HuH-7.5 (cell line): Measurements from ENCODE around the gene FIGNL2.
A peak's percentile ranks its signal among the peaks of the same experiment; 100 is the strongest.
"Not testable (repeated sequence)": the region's sequence is repeated elsewhere in the genome, so short reads cannot be mapped to it uniquely, and the experiment has no call there.

ENCODE experiments used
- DNase-seq: peaks from one replicate; pipeline ENCODE4 v3.0.0; 2011; ENCODE audit warnings: low spot score

Gene FIGNL2

DNA sequence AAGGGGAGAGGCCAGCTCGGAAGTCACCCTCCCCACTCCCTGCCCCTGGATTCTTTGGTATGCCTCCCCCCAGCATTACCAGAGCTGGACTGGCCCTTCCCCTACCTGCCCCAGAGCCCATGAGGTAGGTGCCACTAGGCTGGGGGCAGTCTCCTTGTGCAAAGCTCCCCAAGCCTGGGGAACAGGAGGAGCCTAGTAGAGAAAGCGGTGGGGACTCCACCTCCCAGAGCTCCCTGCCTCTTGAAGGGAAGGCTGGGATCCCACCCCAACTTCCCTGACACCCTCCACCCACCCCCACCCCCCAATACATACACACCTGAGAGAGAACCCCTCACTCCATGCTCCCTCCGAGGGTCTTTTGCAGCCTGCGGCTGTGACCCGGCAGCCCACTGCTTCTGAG is 30.4 kb downstream of the FIGNL2 start:
- no peak for DNase-seq

DNA sequence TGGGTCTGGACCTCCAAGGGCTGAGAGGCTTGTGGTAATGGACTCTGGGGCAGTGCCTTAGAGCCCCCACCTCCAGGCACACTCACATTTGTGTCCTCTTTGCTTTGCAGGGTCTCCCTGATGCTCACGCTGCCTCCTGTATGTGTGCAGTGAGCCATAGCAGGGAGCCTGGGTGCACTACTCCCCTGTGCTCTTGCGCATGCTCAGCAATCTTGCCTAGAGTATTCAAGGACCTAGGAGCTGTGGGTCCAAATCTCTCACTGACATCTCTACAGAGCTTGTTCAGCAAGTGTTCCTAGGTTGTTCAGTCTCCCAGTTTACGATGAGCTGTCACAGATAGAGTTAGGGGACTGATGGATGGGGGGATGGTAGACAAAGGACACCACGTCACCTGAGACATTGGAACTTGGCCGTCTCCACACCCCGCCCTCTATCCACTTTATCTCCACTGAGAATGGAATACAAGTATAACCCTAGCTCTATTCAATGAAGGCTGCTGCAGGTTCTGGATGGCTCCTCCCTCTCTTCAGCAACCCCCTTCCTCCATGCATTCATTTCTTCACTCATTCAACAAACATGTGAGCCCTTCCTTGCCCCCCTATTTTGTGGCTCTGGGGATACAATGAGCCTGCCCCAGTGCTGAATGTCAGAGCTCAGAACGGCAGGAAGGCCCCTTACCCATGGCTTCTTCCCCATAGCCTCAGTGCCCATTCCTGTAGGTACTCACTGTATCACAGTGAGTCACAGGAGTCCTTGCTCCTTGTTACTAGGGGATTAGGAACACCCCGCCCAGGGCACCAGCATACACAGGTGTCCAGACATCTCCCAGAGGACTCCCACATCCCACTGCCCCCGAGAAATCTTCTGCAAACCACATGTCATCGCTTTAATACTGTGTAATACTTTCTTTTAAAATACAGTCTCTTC is 31.2 kb downstream of the FIGNL2 start:
- DNase-seq = no peak

DNA sequence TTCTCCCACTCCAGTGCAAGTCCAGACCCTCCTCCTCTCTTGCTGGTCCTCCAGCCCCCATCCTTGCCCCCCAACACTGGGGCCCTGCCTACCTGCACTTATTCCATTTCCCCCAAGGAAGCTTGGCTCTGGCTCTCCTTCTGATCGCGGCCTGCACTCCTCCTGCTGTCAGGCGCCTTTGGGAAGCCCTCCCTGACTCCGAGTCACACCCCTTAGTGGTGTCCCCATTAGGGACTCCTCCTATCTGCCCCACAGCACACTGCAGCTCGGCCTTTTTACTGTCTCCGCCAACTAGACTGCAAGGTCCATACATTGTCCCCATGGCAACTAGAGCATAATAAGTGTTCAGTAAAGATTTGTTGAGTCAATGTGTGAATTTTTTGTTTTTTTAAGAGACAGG is 32.9 kb downstream of the FIGNL2 start:
- no peak for DNase-seq

DNA sequence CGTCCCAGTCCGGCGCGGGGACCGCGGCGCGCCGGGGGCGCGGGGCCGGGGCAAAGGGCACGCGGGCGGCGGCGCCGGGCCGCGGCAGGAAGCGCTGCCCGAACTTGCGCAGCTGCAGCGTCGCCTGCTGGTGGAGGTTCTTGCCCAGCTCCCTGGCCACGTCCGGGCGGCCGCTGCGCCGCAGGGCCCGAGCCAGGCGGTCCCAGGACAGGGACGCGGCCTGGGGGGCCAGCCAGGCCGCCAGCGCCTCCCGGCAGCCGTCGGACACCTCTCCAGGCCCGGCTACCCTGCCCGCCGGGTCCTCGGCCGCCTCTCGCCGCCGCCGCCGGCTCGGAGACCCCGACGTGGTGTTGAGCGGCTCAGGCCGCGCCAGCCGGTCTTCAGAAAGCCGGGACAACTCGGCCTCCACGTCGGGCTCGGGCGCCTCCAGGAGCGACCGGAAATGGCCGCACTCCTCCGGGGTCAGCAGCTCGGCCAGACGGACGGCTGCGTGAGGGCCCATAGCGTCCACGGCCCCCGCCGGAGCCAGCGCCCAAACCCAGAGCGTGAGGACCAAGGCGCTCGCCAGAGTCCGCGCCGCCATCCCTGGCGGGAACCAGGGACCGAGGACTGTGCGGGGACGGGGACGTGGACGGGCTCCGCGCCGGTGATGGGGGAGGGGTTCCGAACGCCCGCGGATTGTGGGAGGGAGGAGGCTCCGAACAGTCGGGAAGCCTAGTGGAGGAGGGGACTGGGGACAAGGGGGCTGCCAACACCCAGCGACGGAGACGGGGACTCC is 34.0 kb downstream of the FIGNL2 start:
- peak; percentile 97 for DNase-seq

DNA sequence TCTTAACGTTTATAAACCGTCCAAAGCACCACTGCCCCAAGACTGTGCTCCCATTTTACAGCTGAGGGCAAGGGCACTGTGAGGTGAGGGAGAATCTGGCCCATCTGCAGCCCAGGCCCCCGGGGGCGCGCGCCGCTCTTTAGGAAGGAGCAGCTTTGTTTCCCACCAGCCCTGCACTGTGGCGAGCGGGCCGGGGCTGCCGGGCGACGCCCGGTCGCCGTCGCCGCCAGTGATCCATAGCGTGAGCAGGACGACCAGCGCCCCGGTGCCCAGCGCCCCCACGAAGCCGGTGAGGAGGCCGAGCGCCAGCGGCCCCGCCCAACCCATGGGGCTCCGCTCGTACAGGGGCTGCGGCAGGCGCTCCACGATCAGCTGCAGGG is 34.6 kb downstream of the FIGNL2 start:
- DNase-seq = no peak

DNA sequence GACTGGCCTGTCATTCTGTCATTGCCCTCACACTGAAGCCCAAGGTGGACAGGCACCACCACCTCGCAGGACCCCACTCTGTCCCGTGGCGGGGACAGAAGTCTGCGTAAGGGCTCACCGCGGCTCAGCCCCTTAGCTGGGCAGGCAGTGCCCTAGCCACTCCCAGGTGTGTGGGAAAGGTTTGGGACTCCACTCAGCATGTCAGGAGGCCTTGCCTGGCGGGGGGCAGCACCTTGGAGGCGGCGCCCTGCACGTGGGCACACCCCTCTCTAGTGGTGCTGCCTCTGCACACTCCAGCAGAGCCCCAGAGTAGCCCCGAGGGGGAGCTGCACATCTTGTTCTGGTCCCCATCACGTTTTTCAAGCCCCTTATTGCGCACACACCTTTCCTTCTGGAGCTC is 35.6 kb downstream of the FIGNL2 start:
- no peak for DNase-seq

DNA sequence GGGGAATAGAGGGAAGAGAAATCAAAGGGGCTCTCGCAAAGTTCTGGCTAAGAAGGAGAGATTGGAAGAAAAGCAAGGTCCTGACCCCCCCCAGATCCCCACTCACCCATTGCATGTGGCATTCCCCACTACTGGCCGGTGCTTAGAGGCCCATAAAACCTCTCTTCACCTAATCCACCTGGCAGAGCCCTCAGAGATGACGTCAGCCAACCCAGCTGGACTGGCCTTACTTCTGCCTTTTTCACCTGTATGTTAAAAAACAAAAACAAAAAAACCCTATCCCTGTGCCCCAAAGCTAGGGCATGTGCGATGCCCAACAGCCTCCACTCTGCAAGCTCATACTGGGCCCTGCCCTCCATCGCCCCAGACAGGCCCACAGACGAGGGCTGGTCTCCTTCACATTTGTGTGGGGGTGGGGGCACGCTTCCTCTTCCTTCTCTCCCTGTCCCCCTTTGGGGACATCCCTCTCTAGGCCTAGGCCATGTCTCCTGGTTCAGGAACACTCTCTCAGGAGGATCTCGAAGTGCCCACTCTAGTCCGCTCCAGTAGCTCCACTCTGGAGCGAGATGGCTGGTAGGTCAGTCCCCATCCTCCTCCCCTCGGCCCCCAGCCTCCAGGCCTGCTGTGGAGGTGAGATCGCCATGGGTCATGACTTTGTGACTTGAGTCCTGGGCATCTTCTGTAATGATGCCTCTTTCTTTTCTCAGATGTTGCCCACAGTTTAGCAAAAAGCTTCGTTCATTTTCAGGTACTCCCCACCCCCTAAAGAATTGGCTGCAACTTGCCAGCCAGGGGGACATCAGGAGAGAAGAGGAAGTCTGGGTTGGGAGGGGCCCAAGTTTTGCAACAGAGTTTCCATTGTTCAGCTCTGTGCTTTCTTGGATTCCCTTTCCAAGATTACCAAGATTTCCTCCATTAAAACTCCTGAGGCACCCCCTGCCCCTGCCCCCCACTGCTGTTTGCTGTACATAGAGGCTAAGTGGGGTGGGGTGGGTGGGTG is 37.0 kb downstream of the FIGNL2 start:
- DNase-seq = no peak

DNA sequence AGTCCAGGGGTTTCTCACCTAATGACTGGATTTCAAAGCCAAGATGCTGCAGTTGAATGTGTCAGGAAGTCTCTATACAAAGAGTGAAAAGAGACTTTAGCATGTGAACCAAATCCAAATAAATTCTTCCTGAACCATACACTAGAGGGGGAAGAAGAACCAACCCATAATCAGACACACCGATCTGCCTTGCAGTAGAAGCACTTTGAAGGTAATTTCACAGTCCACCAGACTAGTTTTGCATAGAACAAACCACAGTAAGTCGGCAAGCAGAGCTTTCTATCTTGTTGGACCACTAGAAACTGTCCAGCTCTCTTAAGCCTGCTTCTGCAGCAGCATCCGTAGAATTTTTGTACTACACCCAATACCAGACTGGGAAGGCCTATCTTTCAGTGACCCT is 39.3 kb downstream of the FIGNL2 start:
- no peak for DNase-seq

DNA sequence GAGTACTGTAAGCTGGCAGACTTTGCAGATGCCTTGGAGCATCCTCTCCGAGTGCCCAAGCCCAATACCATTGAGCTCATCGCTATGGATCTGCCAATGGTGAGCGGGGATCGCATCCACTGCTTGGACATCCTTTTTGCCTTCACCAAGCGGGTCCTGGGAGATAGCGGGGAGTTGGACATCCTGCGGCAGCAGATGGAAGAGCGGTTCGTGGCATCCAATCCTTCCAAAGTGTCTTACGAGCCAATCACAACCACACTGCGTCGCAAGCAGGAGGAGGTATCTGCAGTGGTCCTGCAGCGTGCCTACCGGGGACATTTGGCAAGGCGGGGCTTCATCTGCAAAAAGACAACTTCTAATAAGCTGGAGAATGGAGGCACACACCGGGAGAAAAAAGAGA is 41.6 kb downstream of the FIGNL2 start:
- DNase-seq = no peak

DNA sequence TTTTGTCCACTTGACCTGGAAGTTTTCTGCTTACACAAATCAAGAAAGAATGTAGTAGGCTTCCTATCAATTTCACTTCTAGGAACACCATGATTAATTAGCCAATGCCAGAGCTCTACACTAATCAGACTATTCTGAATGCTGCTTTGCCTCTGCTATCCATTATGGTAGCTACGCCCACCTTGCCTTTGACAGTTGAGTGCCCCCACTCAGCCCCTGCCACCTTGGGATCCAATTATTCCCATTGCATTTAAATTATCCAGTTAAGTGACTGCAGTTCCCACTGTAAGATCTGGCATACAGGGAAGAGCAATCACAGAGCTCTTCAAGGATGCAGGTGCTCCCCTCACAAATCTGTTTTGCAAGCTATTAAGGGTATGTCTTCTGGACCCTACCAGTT is 47.5 kb downstream of the FIGNL2 start:
- no peak for DNase-seq

DNA sequence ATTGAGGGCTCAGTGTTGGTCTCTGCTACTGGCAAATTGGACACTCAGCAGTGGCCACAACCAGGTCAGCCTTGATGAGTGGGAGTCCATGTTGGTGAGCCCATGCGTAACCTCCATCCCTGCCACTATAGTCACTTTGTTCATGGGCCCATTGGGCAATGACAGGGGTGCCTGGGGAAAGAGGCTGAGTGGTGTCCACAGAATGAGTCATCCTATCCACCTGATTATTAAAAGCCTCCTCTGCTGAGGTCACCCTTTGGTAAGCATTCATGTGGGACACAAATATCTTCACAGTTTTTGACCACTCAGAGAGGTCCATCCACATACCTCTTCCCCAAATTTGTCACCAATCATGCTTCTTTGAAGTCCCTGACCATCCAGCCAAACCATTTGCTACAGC is 50.0 kb downstream of the FIGNL2 start:
- DNase-seq = no peak

DNA sequence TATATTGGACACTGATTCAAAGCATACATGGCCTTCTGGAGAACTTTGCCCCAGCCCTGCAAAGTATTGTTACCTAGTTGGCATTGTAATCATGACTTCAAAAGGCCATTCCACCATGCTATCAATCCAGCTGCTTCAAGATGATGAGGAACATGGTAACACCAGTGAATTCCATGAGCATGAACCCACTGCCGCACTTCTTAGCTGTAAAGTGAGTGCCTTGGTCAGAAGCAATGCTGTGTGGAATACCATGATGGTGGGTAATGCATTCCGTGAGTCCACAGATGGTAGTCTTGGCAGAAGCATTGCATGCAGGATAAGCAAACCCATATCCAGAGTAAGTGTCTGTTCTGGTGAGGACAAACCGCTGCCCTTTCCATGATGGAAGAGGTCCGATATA is 50.5 kb downstream of the FIGNL2 start:
- not testable (repeated sequence) for DNase-seq

DNA sequence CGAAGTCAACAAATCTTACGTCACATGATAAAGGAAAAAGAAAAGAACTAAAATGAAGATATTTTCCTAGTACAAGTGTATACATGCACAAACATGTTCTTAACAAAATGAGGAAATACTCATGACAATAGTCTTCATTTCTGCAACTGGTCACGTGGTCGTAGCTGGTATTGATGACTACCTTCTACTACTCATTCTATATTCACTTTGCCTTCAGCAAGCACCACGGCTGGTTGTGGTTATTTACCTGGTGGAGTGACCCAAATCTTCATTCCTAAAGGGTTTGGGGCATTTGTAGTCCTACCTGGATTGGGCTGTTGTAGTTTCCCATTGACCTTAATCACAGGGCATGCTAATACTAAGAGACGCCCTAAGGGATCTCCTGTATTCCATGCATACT is 51.2 kb downstream of the FIGNL2 start:
- DNase-seq = no peak

DNA sequence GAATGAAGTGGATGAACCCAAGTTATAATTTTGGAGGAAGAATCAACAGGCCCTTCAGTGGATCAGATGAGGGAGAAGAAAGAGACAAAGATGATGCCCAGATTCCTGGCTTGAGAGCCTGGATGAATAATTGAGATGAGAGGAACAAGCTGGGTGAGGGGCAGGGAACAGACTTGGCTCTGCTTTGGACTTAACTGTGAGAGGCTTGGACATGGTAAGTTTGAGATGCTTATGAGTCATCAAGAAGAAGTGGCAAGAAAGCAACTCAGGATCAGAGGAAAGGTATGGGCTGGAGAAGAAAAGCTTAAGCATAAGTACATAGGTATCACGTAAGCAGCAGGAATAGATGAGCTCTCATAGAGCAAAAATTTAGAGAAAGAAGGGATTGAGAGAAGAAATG is 55.3 kb downstream of the FIGNL2 start:
- no peak for DNase-seq

DNA sequence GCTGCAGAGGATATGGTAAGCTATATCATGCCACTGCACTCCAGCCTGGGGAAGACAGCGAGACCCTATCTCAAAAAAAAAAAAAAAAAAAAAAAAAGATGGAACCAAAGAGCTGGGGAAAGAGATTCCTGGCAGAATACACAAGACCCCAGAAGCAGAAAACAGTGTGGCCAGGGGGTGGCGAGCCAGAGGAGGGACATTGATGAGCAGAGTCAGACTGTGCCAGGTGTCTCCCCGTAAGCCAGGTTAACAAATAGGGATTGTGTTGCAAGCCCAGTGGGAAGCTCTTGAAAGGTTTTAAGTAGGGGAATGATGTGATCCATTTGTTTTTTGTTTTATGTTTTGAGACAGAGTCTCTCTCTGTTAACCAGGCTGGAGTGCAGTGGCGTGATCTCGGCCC is 56.1 kb downstream of the FIGNL2 start:
- DNase-seq = no peak

DNA sequence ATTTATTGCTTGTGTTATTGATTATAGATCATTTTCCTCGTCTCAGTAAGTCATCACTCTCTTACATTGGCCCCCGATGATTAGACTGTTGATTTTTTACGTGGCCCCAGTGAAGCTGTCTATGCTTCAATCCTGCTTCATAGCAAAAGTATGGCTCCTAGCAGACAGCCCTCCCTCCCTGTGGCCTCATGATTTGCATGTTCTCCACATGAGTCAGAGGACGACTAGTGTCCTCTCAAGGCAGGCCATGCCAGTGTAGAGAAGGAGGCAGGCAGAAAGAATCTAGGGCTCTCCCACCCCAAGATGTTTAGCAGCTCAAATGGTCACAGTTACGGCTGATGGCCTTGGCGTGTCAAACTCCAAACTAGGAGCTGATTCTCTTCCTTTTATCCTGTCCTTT is 59.6 kb downstream of the FIGNL2 start:
- DNase-seq = no peak

DNA sequence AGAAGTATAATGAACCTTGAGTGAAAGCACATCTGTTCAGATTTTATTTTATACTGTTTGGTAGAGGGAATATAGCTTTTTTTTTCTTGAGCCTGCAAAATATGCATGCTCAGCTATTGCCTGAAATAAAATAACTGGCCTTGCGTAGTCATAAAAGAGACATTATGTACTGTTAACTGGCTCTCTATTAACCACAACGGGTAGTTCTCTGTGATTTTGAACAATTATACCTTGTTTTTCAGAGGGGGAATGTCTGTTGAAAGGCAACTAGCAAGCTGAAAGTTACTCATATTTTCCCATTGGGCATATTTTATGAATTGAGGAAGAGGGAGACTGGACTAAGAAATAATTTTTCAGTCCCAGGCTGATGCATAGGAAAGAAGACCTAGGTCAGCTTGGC is 62.6 kb downstream of the FIGNL2 start:
- no peak for DNase-seq

DNA sequence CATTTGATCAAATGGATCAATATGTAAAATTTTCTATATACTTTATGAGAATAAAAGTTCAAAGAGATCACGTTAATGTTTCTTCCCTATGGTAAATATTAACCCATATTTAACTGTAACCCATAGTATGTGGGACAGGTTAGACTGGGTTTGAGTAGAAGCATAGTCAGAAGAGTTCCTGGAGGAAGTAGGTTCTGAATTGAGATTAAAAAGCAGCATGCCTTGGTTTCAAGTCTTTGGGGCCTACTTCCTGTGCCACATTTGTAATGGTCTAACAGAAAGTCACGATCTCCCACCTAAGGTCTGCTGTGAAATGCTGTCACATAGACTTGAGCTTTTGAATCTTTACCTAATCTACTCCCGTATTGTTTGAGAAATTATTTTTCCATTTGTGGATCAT is 63.8 kb downstream of the FIGNL2 start:
- DNase-seq = no peak

DNA sequence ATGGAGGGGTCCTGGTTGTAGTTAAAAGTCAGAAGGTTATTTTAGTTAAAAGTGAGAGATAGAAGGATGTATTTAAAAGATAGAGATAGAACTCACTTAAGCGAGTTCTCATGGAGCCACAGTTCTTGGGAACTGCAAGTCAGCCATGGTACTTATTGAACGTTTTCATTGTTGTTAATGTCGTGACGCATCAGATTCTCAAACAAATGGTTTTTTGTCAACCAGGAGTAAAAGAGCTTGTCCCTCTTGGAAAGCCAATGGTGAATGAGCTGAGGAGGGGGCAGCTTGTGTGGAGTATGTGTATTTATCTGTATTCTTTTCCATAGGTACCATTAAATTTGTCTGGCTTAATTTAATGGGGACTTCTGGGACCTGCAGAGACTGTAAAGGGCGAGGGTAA is 68.6 kb downstream of the FIGNL2 start:
- no peak for DNase-seq

DNA sequence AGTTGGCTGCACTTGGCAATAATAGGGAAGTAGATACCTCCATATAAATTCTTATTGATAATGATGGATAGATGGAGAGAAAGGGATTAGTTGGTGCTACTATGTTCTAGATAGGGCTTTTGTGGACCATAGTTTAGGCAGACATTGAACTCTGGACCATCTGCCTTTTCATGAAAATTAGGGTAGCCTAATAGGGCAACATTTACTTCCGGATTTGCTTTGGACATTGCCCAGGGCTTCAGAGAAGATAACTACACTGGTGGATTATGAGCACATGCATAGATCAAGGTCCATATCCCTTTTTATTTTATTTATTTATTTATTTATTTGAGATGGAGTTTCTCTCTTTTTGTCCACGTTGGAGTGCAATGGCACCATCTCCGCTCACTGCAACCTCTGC is 70.5 kb downstream of the FIGNL2 start:
- no peak for DNase-seq

DNA sequence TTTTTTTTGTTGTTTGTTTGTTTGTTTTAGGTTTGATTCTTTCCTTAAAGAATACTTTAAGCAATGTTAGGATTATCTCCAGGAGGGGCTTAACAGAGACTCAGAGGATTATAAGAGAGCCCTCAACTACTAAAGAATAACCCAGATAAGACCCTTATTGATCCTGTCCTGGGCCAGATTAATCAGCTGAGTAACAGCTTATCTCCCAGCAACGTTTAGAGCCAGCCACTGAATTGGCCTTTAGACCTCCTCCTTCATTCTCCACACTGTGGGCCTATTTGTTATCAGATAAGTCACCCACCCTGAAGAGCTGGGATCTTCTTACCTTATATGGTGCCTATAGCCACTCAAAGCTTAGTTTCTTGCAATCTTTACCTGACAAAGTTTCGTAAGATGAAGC is 71.1 kb downstream of the FIGNL2 start:
- DNase-seq = no peak

DNA sequence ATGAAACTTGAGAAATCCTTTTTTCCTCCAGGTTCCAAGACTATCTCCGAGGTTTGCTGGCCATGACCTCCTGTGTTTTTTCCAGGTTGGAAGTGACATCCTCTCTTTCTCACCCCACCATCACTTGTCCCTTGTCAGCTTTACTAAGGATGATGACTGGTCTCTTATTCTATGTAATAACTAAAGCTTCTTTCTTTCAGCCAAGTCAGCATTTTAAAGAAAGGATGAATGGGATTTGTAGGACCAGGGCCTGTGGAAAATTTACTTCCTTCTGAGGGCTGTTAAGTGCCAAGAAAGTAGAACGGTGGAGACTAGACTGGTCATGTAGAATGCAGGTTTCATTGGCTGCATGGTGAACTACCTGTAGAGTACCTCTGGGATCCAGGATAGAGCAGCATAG is 73.6 kb downstream of the FIGNL2 start:
- no peak for DNase-seq
